Mammary epithelial cell (primary cell): Measurements from ENCODE around the gene TDRD9.
"Not testable (repeated sequence)": the region's sequence is repeated elsewhere in the genome, so short reads cannot be mapped to it uniquely, and the experiment has no call there.

Experiments used
- EZH2 ChIP-seq: IDR thresholded peaks from 2 replicates; pipeline ENCODE4 v1.6.1; 2012; ENCODE audit warnings: low read length, inconsistent platforms, borderline replicate concordance
- TF ChIP-seq, protein P1 (sequence below), 2 donors: IDR thresholded peaks in 1 of 2; conservative IDR thresholded peaks in 1 of 2; 2 replicates each; pipeline ENCODE4 v1.5.1; 2011 to 2012; ENCODE audit warnings: inconsistent platforms in 2 of 2, low read length in 2 of 2, mild to moderate bottlenecking in 2 of 2, control low read depth in 1 of 2, low read depth in 1 of 2; ENCODE audit not compliant: insufficient read depth in 1 of 2; ENCODE audit errors: extremely low read depth in 1 of 2

DNA sequence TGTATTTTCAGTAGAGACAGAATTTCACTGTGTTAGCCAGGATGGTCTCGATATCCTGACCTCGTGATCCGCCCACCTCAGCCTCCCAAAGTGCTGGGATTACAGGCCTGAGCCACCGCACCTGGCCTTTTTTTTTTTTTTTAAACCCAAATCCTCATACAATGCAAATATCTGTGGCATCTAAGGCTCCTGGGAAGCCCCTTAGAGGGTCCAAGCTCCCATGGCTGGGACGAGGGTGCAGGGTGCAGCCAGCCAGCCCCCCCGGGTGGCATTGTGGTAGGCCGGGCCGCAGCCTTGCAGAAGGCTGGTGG, 39.3 kb upstream of the TDRD9 start:
- TF ChIP-seq EZH2, result not testable (repeated sequence)
- TF ChIP-seq, protein P1, sequence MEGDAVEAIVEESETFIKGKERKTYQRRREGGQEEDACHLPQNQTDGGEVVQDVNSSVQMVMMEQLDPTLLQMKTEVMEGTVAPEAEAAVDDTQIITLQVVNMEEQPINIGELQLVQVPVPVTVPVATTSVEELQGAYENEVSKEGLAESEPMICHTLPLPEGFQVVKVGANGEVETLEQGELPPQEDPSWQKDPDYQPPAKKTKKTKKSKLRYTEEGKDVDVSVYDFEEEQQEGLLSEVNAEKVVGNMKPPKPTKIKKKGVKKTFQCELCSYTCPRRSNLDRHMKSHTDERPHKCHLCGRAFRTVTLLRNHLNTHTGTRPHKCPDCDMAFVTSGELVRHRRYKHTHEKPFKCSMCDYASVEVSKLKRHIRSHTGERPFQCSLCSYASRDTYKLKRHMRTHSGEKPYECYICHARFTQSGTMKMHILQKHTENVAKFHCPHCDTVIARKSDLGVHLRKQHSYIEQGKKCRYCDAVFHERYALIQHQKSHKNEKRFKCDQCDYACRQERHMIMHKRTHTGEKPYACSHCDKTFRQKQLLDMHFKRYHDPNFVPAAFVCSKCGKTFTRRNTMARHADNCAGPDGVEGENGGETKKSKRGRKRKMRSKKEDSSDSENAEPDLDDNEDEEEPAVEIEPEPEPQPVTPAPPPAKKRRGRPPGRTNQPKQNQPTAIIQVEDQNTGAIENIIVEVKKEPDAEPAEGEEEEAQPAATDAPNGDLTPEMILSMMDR (conservative IDR thresholded peaks at IDR 0.05 in 1 of 2, IDR thresholded peaks at IDR 0.05 in 1 of 2; ENCODE audit: extremely low read depth in 1 of 2, insufficient read depth in 1 of 2, low read depth in 1 of 2, low read length in 2 of 2), result not testable (repeated sequence)
